ENCODE measurements around the gene ADAMTSL2.

The ADAMTSL2 gene

DNA sequence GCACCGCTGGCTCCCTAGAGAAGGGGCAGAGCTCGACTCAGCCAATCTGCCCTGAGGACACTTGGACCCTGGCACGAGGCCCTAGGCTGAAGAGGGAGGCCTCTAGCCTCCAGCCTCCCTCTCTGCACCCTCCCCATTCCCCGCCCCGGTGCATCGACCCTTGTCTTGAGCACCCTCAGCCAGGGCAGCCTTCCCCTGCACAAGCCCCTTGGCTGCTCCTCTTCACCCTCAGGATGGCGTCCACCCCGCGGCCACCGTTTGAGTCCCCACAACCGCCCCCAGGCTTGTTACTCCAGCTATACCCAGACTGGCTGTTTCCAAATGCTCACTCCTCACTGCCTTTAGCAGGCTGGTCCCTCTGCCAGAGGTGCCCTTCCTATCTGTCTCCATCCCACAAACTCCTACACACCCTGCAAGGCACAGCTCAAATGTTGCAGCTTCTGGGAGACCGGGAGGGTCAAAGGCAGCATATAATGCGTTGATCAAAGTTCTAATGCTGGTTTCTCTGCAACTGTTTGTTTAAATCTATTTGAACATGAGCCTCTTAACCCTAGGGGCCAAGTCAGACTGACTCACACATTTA is 81.2 kb downstream of the ADAMTSL2 start:
- DNase-seq (ENCODE audit: low spot score): no peak
- TF ChIP-seq CTCF (IDR thresholded peaks at IDR 0.05; ENCODE audit: extremely low read depth, insufficient read depth, missing control alignments): no peak
- in situ Hi-C loops (cut with MboI; ENCODE audit: low pct_unique_long_range_greater_than_20kb, low sequenced_read_pairs, unreplicated experiment): no loop called here

- DNase-seq (ENCODE audit: low spot score): no peak
- no peak for TF ChIP-seq CTCF (IDR thresholded peaks at IDR 0.05; ENCODE audit: extremely low read depth, insufficient read depth, missing control alignments)
- in situ Hi-C loops (cut with MboI; ENCODE audit: low pct_unique_long_range_greater_than_20kb, low sequenced_read_pairs, unreplicated experiment): no loop called here
Observed at GRCh38 chr9:133616643-133617405, 82.3 kb downstream of the ADAMTSL2 start.

DNA sequence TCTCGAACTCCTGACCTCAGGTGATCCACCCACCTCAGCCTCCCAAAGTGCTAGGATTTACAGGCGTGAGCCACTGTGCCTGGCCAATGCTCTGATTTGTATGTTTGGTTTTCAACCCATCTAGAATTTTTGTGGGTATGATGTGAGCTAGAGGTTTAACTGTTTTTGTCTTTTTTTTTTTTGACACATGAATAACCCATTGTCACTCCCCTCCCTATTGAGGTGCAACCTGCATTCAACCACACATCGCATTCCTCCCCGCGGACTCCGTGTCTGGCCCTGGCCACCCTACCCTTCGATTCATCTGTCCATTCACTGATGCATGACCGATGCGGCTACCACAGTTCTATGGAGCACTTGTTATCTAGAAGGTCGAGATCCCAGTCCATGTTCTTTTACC is 84.2 kb downstream of the ADAMTSL2 start:
- TF ChIP-seq CTCF (IDR thresholded peaks at IDR 0.05; ENCODE audit: extremely low read depth, insufficient read depth, missing control alignments): no peak
- DNase-seq (ENCODE audit: low spot score): no peak
- in situ Hi-C loops (cut with MboI; ENCODE audit: low pct_unique_long_range_greater_than_20kb, low sequenced_read_pairs, unreplicated experiment): no loop called here

GRCh38 chr9:133619791-133620190 is 85.3 kb downstream of the ADAMTSL2 start:
- no peak for TF ChIP-seq CTCF (IDR thresholded peaks at IDR 0.05; ENCODE audit: extremely low read depth, insufficient read depth, missing control alignments)
- in situ Hi-C loops (cut with MboI; ENCODE audit: low pct_unique_long_range_greater_than_20kb, low sequenced_read_pairs, unreplicated experiment): no loop called here
- DNase-seq (ENCODE audit: low spot score): no peak

GRCh38 chr9:133621725-133622267 is 87.3 kb downstream of the ADAMTSL2 start:
- no peak for TF ChIP-seq CTCF (IDR thresholded peaks at IDR 0.05; ENCODE audit: extremely low read depth, insufficient read depth, missing control alignments)
- in situ Hi-C loops (cut with MboI; ENCODE audit: low pct_unique_long_range_greater_than_20kb, low sequenced_read_pairs, unreplicated experiment): no loop called here
- DNase-seq (ENCODE audit: low spot score): no peak

GRCh38 chr9:133622555-133622954 is 88.1 kb downstream of the ADAMTSL2 start:
- DNase-seq (ENCODE audit: low spot score): no peak
- TF ChIP-seq CTCF (IDR thresholded peaks at IDR 0.05; ENCODE audit: extremely low read depth, insufficient read depth, missing control alignments): no peak
- in situ Hi-C loops (cut with MboI; ENCODE audit: low pct_unique_long_range_greater_than_20kb, low sequenced_read_pairs, unreplicated experiment): no loop called here
